B cell (primary cell): ENCODE results near the gene COL9A3. TPM values are rescaled to one million over a fixed set of nuclear protein-coding genes. Genes with fewer than 3 reads are reported as not detected.

Experiments
- ATAC-seq: fragments of 200-7000 bp; cut with Tn5 transposase; one replicate; pipeline ENCODE4 v1.10.0; 2021; ENCODE audit warnings: low read depth, mild to moderate bottlenecking, moderate number of reproducible peaks, moderate library complexity
- CTCF ChIA-PET: fragments of 350-600 bp; sonication (Branson Sonifier 250); formaldehyde crosslinking; loops from one replicate; lab custom pipeline; 2021; ENCODE audit warnings: antibody characterized with exemption, inconsistent platforms; lab: Charles Lee
- POLR2A ChIA-PET: fragments of 350-600 bp; sonication (Branson Sonifier 250); formaldehyde crosslinking; loops from one replicate; lab custom pipeline; 2021; ENCODE audit warnings: antibody characterized with exemption; lab: Charles Lee
- DNase-seq: peaks from one replicate; pipeline ENCODE4 v3.0.0; 2013
- H2AFZ ChIP-seq: 2 replicates; pipeline ENCODE4 v1.6.1; 2012; ENCODE audit warnings: mild to moderate bottlenecking, low read depth, low read length; ENCODE audit not compliant: insufficient read depth, poor library complexity, severe bottlenecking
- H3K27ac ChIP-seq, 2 donors: 1 replicate in 1 of 2; 2 replicates in 1 of 2; pipeline ENCODE4 v1.5.1; 2012 to 2013; ENCODE audit warnings: low read length in 2 of 2, mild to moderate bottlenecking in 2 of 2, moderate library complexity in 1 of 2
- H3K27me3 ChIP-seq, 4 experiments: fragments of 200-600 bp in 1 of 4; sonication (generic) in 1 of 4; replicated peaks in 1 of 4; 1 replicate in 2 of 4; 2 replicates in 2 of 4; pipeline versions ENCODE4 v1.6.1 to v1.7.0; 2013 to 2016; ENCODE audit warnings: low read length in 3 of 4, mild to moderate bottlenecking in 2 of 4, mixed read lengths in 1 of 4, moderate library complexity in 1 of 4; ENCODE audit not compliant: insufficient read depth in 4 of 4, control insufficient read depth in 3 of 4; ENCODE audit errors: control extremely low read depth in 1 of 4
- H3K36me3 ChIP-seq, 2 experiments: replicated peaks in 1 of 2; 1 replicate in 1 of 2; 2 replicates in 1 of 2; pipeline versions ENCODE4 v1.6.1 to v1.7.1; 2013; ENCODE audit warnings: low read length in 1 of 2; ENCODE audit not compliant: insufficient read depth in 2 of 2, control insufficient read depth in 1 of 2; ENCODE audit errors: control extremely low read depth in 1 of 2, extremely low read depth in 1 of 2
- H3K4me1 ChIP-seq, 2 donors: fragments of 200-600 bp in 1 of 2; sonication (generic) in 1 of 2; 1 replicate in 1 of 2; 2 replicates in 1 of 2; pipeline versions ENCODE4 v1.5.1 to v1.6.1; 2013 to 2017; ENCODE audit warnings: low read length in 2 of 2; ENCODE audit not compliant: control insufficient read depth in 2 of 2, insufficient read depth in 2 of 2
- H3K4me2 ChIP-seq: replicated peaks from 2 replicates; pipeline ENCODE3; 2012; ENCODE audit warnings: mild to moderate bottlenecking, low read depth, low read length; ENCODE audit not compliant: poor library complexity, severe bottlenecking
- H3K4me3 ChIP-seq, 5 experiments: fragments of 200-600 bp in 1 of 5; sonication (generic) in 1 of 5; 1 replicate in 3 of 5; 2 replicates in 2 of 5; pipeline versions ENCODE4 v1.5.1 to v1.7.0; 2011 to 2016; ENCODE audit warnings: low read length in 4 of 5, mild to moderate bottlenecking in 4 of 5, low read depth in 2 of 5, control low read depth in 1 of 5, moderate library complexity in 1 of 5; ENCODE audit not compliant: insufficient read depth in 1 of 5; ENCODE audit errors: control extremely low read depth in 1 of 5, extremely low read depth in 1 of 5
- H3K79me2 ChIP-seq: fragments of 200-600 bp; sonication (generic); one replicate; pipeline ENCODE4 v1.6.0; 2016; ENCODE audit warnings: low read length; ENCODE audit not compliant: control insufficient read depth, insufficient read depth
- H3K9ac ChIP-seq: fragments of 200-600 bp; sonication (generic); 2 replicates; pipeline ENCODE4 v1.6.1; 2017; ENCODE audit warnings: mild to moderate bottlenecking, low read length, moderate library complexity
- H3K9me3 ChIP-seq, 3 donors: one replicate each; pipeline versions ENCODE4 v1.6.1 to v1.7.1; 2013; ENCODE audit warnings: low read length in 2 of 3; ENCODE audit not compliant: control insufficient read depth in 2 of 3, insufficient read depth in 1 of 3; ENCODE audit errors: control extremely low read depth in 1 of 3
- H4K20me1 ChIP-seq: 2 replicates; pipeline ENCODE4 v1.6.0; 2012; ENCODE audit warnings: mild to moderate bottlenecking, low read length; ENCODE audit not compliant: insufficient read depth, control insufficient read depth, poor library complexity, severe bottlenecking
- H3K27ac Mint-ChIP-seq: one replicate; pipeline ENCODE4 v1.8.0; 2021; ENCODE audit warnings: mixed read lengths
- H3K27me3 Mint-ChIP-seq: one replicate; pipeline ENCODE4 v1.8.0; 2021; ENCODE audit warnings: mixed read lengths
- H3K4me1 Mint-ChIP-seq: one replicate; pipeline ENCODE4 v1.8.0; 2021; ENCODE audit warnings: mixed read lengths
- H3K4me3 Mint-ChIP-seq: one replicate; pipeline ENCODE4 v1.8.0; 2021; ENCODE audit warnings: mixed read lengths
- H3K9me3 Mint-ChIP-seq: one replicate; pipeline ENCODE4 v1.8.0; 2022; ENCODE audit warnings: mixed read lengths; ENCODE audit not compliant: insufficient read depth
- EZH2 ChIP-seq: IDR thresholded peaks from 2 replicates; pipeline ENCODE4 v1.6.1; 2012; ENCODE audit warnings: borderline replicate concordance, low read depth, mild to moderate bottlenecking, moderate library complexity, low read length; ENCODE audit not compliant: insufficient read depth, poor library complexity, severe bottlenecking
- WGBS: methylation state at CpG from one replicate; pipeline ENCODE4 v1.1.5; 2013; ENCODE audit warnings: missing lambda C conversion rate; ENCODE audit not compliant: insufficient coverage; 5-methylcytosine and 5-hydroxymethylcytosine counted together
- intact Hi-C: fragments of 100-400 bp; cut with micrococcal nuclease; formaldehyde crosslinking; loops from one replicate; pipeline ENCODE4 v1.10.0; 2022
- polyA plus RNA-seq: library from polyadenylated mRNA; depleted of rRNA; stranded (reverse); fragments of >200 nt; gene quantifications from 2 replicates; pipeline ENCODE4 v1.2.3, GENCODE V29; 2012
- total RNA-seq, 2 donors: library from RNA; stranded (reverse); fragments of 120-200 nt in 1 of 2; gene quantifications; 1 replicate in 1 of 2; 2 replicates in 1 of 2; pipeline versions ENCODE4 v1.2.3 to v1.2.4, GENCODE V29; 2013 to 2022
- TF ChIP-seq, protein P1 (sequence below): fragments of 200-600 bp; IDR thresholded peaks from one replicate; pipeline ENCODE4 v1.8.0; 2022; ENCODE audit warnings: antibody characterized with exemption, mild to moderate bottlenecking

COL9A3 gene
- total and polyA plus RNA-seq, 2 donors (not counting 1 experiment from before 2014, with no cell fraction given), result 10.7 to 96.3 TPM

GRCh38 chr20:62801284-62802010 lies 15.4 kb upstream of the COL9A3 start:
- Histone ChIP-seq H3K4me2 (no peak overlapping the region), H3K9me3 (no peaks in the 10 kb centered on the region), H3K27ac (no peak overlapping the region), H3K9ac (no peak overlapping the region), H3K36me3 (peaks cover 2 to 25% of the 10 kb centered on the region in 2 experiments), H4K20me1 (peaks cover 21% of the 10 kb centered on the region), H2AFZ (no peak overlapping the region), H3K4me3 (no peak overlapping the region), H3K4me1 (peaks cover 18 to 29% of the 10 kb centered on the region in 2 donors), H3K79me2 (peaks cover 21% of the 10 kb centered on the region), H3K27me3 (no peaks in the 10 kb centered on the region)
- CTCF ChIA-PET, result no interaction called here
- peaks cover 30% of the 10 kb centered on the region for H3K4me1 Mint-ChIP-seq
- no peak for ATAC-seq
- POLR2A ChIA-PET, result no interaction called here
- no peak overlapping the region for H3K27ac Mint-ChIP-seq
- no peaks in the 10 kb centered on the region for H3K9me3 Mint-ChIP-seq
- intact Hi-C loops, result no loop called here
- no peak for TF ChIP-seq EZH2
- TF ChIP-seq, protein P1, sequence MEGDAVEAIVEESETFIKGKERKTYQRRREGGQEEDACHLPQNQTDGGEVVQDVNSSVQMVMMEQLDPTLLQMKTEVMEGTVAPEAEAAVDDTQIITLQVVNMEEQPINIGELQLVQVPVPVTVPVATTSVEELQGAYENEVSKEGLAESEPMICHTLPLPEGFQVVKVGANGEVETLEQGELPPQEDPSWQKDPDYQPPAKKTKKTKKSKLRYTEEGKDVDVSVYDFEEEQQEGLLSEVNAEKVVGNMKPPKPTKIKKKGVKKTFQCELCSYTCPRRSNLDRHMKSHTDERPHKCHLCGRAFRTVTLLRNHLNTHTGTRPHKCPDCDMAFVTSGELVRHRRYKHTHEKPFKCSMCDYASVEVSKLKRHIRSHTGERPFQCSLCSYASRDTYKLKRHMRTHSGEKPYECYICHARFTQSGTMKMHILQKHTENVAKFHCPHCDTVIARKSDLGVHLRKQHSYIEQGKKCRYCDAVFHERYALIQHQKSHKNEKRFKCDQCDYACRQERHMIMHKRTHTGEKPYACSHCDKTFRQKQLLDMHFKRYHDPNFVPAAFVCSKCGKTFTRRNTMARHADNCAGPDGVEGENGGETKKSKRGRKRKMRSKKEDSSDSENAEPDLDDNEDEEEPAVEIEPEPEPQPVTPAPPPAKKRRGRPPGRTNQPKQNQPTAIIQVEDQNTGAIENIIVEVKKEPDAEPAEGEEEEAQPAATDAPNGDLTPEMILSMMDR, result no peak
- no peaks in the 10 kb centered on the region for H3K27me3 Mint-ChIP-seq
- no peak for DNase-seq
- no peak overlapping the region for H3K4me3 Mint-ChIP-seq
- WGBS, result 96% methylated on average over 15 of the region's 15 CpGs

GRCh38 chr20:62802026-62802712 lies 14.7 kb upstream of the COL9A3 start:
- ChIA-PET CTCF (interaction anchor here (0.5 to 1.0 kb wide), 2 partner anchors 10 to 463 kb away, joined by 3 read pairs; no protein-coding TSS in a partner anchor), POLR2A (interaction anchor here (0.7 kb wide), 1 partner anchor 149 kb away, joined by 6 read pairs; no protein-coding TSS in a partner anchor)
- Histone ChIP-seq H3K4me1 (peaks cover 19 to 33% of the 10 kb centered on the region in 2 donors), H2AFZ (no peak overlapping the region), H3K4me2 (no peak overlapping the region), H3K9me3 (no peaks in the 10 kb centered on the region), H3K79me2 (peaks cover 25% of the 10 kb centered on the region), H3K27me3 (no peaks in the 10 kb centered on the region), H3K36me3 (peaks cover 2 to 28% of the 10 kb centered on the region in 2 experiments), H3K27ac (no peak overlapping the region), H3K9ac (no peak overlapping the region), H3K4me3 (no peak overlapping the region), H4K20me1 (peaks cover 24% of the 10 kb centered on the region)
- Mint-ChIP-seq H3K4me3 (peak overlapping the region; percentile 13), H3K4me1 (peaks cover 35% of the 10 kb centered on the region), H3K27ac (peak overlapping the region; percentile 70), H3K9me3 (no peaks in the 10 kb centered on the region), H3K27me3 (no peaks in the 10 kb centered on the region)
- ATAC-seq, result no peak
- 96% methylated on average over 21 of the region's 22 CpGs for WGBS
- intact Hi-C loops, result no loop called here
- no peak for DNase-seq
- TF ChIP-seq, protein P1, result no peak
- TF ChIP-seq EZH2, result no peak
